GM13977 (cell line): ENCODE results near the gene LOXL3.
A peak's percentile ranks its signal among the peaks of the same experiment; 100 is the strongest.

Experiments used
- DNase-seq: peaks from one replicate; pipeline ENCODE4 v3.0.0; 2012; ENCODE audit warnings: low spot score
- CTCF ChIP-seq: IDR thresholded peaks from 2 replicates; pipeline ENCODE4 v1.5.1; 2012; ENCODE audit warnings: mild to moderate bottlenecking, control low read depth; ENCODE audit not compliant: insufficient read depth; ENCODE audit errors: extremely low read depth, missing control alignments
- in situ Hi-C: fragments of 300-500 bp; cut with MboI; formaldehyde crosslinking; loops from one replicate; pipeline ENCODE4 v1.12.0; 2022; ENCODE audit warnings: low sequenced_read_pairs, low pct_unique_long_range_greater_than_20kb, mixed read lengths, inconsistent platforms; ENCODE audit not compliant: unreplicated experiment

Gene LOXL3

GRCh38 chr2:74503506-74504475 lies 50.0 kb downstream of the LOXL3 start:
- no peak for DNase-seq
- in situ Hi-C loops: no loop called here
- TF ChIP-seq CTCF: no peak

GRCh38 chr2:74502720-74503505 lies 50.8 kb downstream of the LOXL3 start:
- in situ Hi-C loops: no loop called here
- peak; percentile 54 for TF ChIP-seq CTCF
- peak; percentile 86 for DNase-seq

GRCh38 chr2:74502147-74502719 lies 51.5 kb downstream of the LOXL3 start:
- TF ChIP-seq CTCF: no peak
- DNase-seq: peak; percentile 38
- in situ Hi-C loops: no loop called here

GRCh38 chr2:74501335-74502071 lies 52.2 kb downstream of the LOXL3 start:
- no peak for DNase-seq
- in situ Hi-C loops: no loop called here
- no peak for TF ChIP-seq CTCF

GRCh38 chr2:74500578-74500946 lies 53.2 kb downstream of the LOXL3 start:
- in situ Hi-C loops: no loop called here
- DNase-seq: no peak
- no peak for TF ChIP-seq CTCF
